ENCODE results near the gene PROK1.

- TF ChIP-seq CTCF (IDR thresholded peaks at IDR 0.05; ENCODE audit: borderline replicate concordance, extremely low read depth, low read length, poor library complexity, severe bottlenecking) (no peak), EZH2 (IDR thresholded peaks at IDR 0.05; ENCODE audit: borderline replicate concordance, low read depth, low read length, severe bottlenecking) (no peak)
These were observed 17.1 kb upstream of the PROK1 start for GRCh38 chr1:110433803-110434202.
